CD4-positive, CD25-positive, alpha-beta regulatory T cell (primary cell): Measurements from ENCODE around the gene STIM1. TPM values are rescaled to one million over a fixed set of nuclear protein-coding genes. Genes with fewer than 3 reads are reported as not detected.

Source experiments
- ATAC-seq, 2 donors: fragments of 150-1000 bp; cut with Tn5 transposase; one replicate each; pipeline ENCODE4 v1.10.0; 2021; ENCODE audit warnings: low read depth in 2 of 2, moderate number of reproducible peaks in 2 of 2, moderate library complexity in 1 of 2
- DNase-seq, 3 donors: peaks; one replicate each; pipeline versions ENCODE4 v3.0.0 to v3.0.0-alpha.2; 2012 to 2022; ENCODE audit warnings: mixed read lengths in 1 of 3
- H3K27ac ChIP-seq: one replicate; pipeline ENCODE4 v1.7.0; 2013; ENCODE audit warnings: mild to moderate bottlenecking, low read length; ENCODE audit not compliant: insufficient read depth, poor library complexity, severe bottlenecking
- H3K27me3 ChIP-seq: one replicate; pipeline ENCODE4 v1.7.0; 2013; ENCODE audit warnings: low read length; ENCODE audit not compliant: control insufficient read depth, insufficient read depth
- H3K36me3 ChIP-seq: one replicate; pipeline ENCODE4 v1.7.0; 2013; ENCODE audit warnings: mild to moderate bottlenecking, low read length, moderate library complexity; ENCODE audit not compliant: control insufficient read depth, insufficient read depth
- H3K4me1 ChIP-seq: 2 replicates; pipeline ENCODE4 v1.7.0; 2013; ENCODE audit warnings: mild to moderate bottlenecking, low read length; ENCODE audit not compliant: insufficient read depth, control insufficient read depth, poor library complexity, severe bottlenecking
- H3K4me3 ChIP-seq: one replicate; pipeline ENCODE4 v1.7.0; 2013; ENCODE audit warnings: low read depth, mild to moderate bottlenecking, low read length, moderate library complexity
- H3K9me3 ChIP-seq, 2 experiments: 1 replicate in 1 of 2; 2 replicates in 1 of 2; pipeline ENCODE4 v1.7.0; 2013; ENCODE audit warnings: low read length in 2 of 2, mild to moderate bottlenecking in 1 of 2, moderate library complexity in 1 of 2; ENCODE audit not compliant: control insufficient read depth in 2 of 2
- H3K27ac Mint-ChIP-seq, 3 donors: one replicate each; pipeline ENCODE4 v1.8.0; 2020 to 2022; ENCODE audit warnings: mild to moderate bottlenecking in 3 of 3, mixed read lengths in 3 of 3, moderate library complexity in 2 of 3
- H3K27me3 Mint-ChIP-seq: one replicate; pipeline ENCODE4 v1.8.0; 2022; ENCODE audit warnings: mild to moderate bottlenecking, mixed read lengths
- H3K36me3 Mint-ChIP-seq: one replicate; pipeline ENCODE4 v1.8.0; 2020; ENCODE audit warnings: mixed read lengths
- H3K4me1 Mint-ChIP-seq, 4 donors: one replicate each; pipeline ENCODE4 v1.8.0; 2020 to 2022; ENCODE audit warnings: mixed read lengths in 4 of 4, mild to moderate bottlenecking in 1 of 4
- H3K4me3 Mint-ChIP-seq, 4 donors: one replicate each; pipeline ENCODE4 v1.8.0; 2020 to 2022; ENCODE audit warnings: mild to moderate bottlenecking in 4 of 4, mixed read lengths in 4 of 4, moderate library complexity in 3 of 4
- H3K9me3 Mint-ChIP-seq, 7 donors: one replicate each; pipeline ENCODE4 v1.8.0; 2020 to 2022; ENCODE audit warnings: mixed read lengths in 7 of 7, mild to moderate bottlenecking in 3 of 7, moderate library complexity in 2 of 7
- polyA plus RNA-seq, 4 donors: library from polyadenylated mRNA; unstranded; fragments of 300-500 nt; fragmentation: Illumina TruSeq; gene quantifications; one replicate each; pipeline ENCODE4 v1.2.3, GENCODE V29; 2021
- total RNA-seq: library from RNA; stranded (reverse); gene quantifications from one replicate; pipeline ENCODE4 v1.2.3, GENCODE V29; 2022

Gene STIM1
- total and polyA plus RNA-seq, 5 donors from 2014 or later: 25.7 to 134 (median 29.8) TPM

DNA sequence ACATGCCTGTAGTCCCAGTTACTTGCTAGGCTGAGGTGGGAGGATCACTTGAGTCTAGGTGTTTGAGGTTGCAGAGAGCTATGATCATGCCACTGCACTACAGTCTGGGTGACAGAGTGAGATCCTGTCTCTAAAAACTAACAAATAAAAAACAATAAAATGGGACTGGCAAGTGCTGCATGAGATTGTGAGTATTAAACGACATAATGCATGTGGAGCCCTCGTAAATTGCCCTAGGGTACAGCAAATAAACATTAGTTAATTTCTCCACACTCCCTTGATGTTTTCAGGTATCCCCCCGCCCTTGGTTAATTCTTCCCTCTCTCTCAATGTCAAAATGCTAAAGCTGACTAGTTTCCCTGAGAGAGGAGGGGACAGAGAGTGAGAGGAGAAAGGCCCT is 9.8 kb upstream of the STIM1 start:
- peak overlapping the region in 1 of 4 donors; percentile 7 for H3K4me3 Mint-ChIP-seq
- Histone ChIP-seq H3K4me3 (no peak overlapping the region), H3K4me1 (peaks cover 14% of the 10 kb centered on the region), H3K27me3 (no peaks in the 10 kb centered on the region), H3K36me3 (no peaks in the 10 kb centered on the region), H3K9me3 (no peaks in the 10 kb centered on the region), H3K27ac (no peak overlapping the region)
- no peaks in the 10 kb centered on the region for H3K36me3 Mint-ChIP-seq
- peak overlapping the region in 1 of 3 donors; percentile 76 for H3K27ac Mint-ChIP-seq
- peaks cover 6 to 34% (median 14%) of the 10 kb centered on the region in 4 donors for H3K4me1 Mint-ChIP-seq
- peaks cover 8% of the 10 kb centered on the region for H3K27me3 Mint-ChIP-seq
- DNase-seq (no peak), ATAC-seq (no peak)
- no peaks in the 10 kb centered on the region for H3K9me3 Mint-ChIP-seq

DNA sequence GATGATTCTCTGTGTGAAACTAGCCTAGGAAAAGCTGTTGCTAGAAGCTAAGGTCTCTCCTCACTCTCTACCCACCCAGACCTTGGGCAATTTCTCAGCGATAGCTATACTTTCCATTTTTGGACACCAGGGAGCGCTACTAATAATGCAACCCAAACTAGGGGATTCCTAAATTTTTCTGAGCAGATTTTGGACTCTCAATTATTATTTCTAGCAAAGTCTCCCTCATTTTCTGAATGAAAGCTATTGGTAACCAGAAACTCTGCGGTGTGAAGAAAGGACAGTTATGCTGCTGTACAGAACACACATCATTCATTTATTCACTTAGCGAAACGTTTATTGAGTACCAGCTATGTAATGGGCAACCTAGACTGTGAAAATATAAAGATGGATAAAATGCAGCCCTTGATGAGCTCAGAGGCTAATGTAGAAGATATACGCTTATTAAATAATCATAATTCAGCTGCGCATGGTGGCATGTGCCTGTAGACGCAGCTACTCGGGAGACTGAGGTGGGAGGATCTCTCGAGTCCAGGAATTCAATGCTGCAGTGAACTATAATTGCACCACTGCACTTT is 6.1 kb upstream of the STIM1 start:
- Histone ChIP-seq H3K27me3 (no peaks in the 10 kb centered on the region), H3K4me3 (no peak overlapping the region), H3K27ac (no peak overlapping the region), H3K9me3 (no peaks in the 10 kb centered on the region), H3K36me3 (no peaks in the 10 kb centered on the region), H3K4me1 (peaks cover 27% of the 10 kb centered on the region)
- Mint-ChIP-seq H3K27me3 (no peaks in the 10 kb centered on the region), H3K4me3 (peak overlapping the region in 2 of 4 donors; percentile 53 to 70), H3K9me3 (no peaks in the 10 kb centered on the region), H3K36me3 (no peaks in the 10 kb centered on the region), H3K4me1 (peaks cover 14 to 45% (median 27%) of the 10 kb centered on the region in 4 donors), H3K27ac (no peak overlapping the region)
- DNase-seq: peak; percentile 30 to 70 (median 67)
- peak; percentile 62 to 72 for ATAC-seq

DNA sequence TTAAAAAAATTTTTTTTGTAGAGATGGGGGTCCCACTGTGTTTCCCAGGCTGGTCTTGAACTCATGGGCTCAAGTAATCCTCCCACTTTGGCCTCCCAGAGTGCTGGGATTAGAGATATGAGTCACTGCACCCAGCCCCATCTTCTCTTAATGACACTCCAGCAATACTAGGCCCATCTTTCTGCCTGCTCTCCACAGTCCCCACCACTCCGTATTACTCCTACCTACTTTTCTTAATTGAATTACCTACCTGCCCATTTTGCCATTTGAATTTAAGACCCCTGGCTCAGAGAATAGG is 2.0 kb upstream of the STIM1 start:
- H3K4me1 Mint-ChIP-seq: peaks cover 34 to 63% (median 47%) of the 10 kb centered on the region in 4 donors
- ATAC-seq: no peak

DNA sequence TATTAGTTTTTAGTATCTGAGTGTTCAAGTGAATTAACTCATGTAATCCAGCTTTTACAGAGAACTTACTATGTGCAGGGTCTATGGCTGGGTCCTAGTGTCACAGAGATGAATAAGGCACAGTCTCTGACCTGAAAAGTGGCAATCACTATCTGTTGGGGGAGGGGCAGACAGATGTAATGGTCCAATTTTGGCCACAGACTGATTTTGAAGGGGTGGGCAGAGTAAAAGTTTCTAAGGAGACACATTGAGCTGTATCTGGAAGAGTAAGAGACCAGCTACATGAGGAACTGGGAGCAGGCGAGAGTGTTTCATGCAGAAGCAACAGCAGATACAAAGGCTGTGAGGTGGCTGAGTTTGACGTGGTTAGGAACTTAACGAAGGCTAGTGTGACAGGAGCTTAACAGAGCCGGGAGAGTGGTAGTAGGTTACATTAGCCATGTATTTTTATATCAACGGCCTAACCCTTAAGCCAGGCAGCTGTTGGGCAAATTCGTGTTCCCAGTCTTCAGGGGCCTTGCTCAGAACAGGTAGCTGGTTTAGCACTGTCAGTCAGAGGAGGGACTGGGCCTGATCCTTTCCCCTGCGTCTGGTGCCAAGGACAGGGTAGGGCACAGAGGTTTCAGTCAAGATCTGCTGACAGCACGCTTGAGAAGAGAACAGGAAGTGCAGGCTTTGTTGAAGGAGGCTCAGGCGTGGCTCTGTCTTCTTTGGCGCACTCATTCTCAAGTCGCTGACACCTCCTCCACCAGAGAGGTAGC is 1.4 kb upstream of the STIM1 start:
- no peaks in the 10 kb centered on the region for H3K27me3 ChIP-seq
- H3K27me3 Mint-ChIP-seq: no peaks in the 10 kb centered on the region
- H3K27ac ChIP-seq: peak overlapping the region; percentile 98
- H3K36me3 ChIP-seq: no peaks in the 10 kb centered on the region
- ATAC-seq (peak; percentile 63 to 69), DNase-seq (peak; percentile 58 to 95 (median 83))
- H3K4me3 Mint-ChIP-seq: peak overlapping the region; percentile 91 to 94 (median 92)
- peak overlapping the region; percentile 99 to 100 (median 100) for H3K27ac Mint-ChIP-seq
- H3K36me3 Mint-ChIP-seq: no peaks in the 10 kb centered on the region
- H3K9me3 Mint-ChIP-seq: peaks cover 0 to 1% (median 0%) of the 10 kb centered on the region in 7 donors
- H3K9me3 ChIP-seq: no peaks in the 10 kb centered on the region
- H3K4me3 ChIP-seq: peak overlapping the region; percentile 73
- H3K4me1 Mint-ChIP-seq: peaks cover 38 to 63% (median 51%) of the 10 kb centered on the region in 4 donors
- peaks cover 60% of the 10 kb centered on the region for H3K4me1 ChIP-seq

More for the DNA sequence above, 2.0 kb upstream of the STIM1 start:
- H3K4me3 ChIP-seq: peak overlapping the region; percentile 73
- Mint-ChIP-seq H3K36me3 (no peaks in the 10 kb centered on the region), H3K27ac (peak overlapping the region; percentile 99 to 100 (median 100)), H3K4me3 (peak overlapping the region in 3 of 4 donors; percentile 92 to 94 (median 92)), H3K27me3 (no peaks in the 10 kb centered on the region), H3K9me3 (peaks cover 0 to 1% (median 0%) of the 10 kb centered on the region in 7 donors)
- no peaks in the 10 kb centered on the region for H3K36me3 ChIP-seq
- no peaks in the 10 kb centered on the region for H3K9me3 ChIP-seq
- H3K27ac ChIP-seq: peak overlapping the region; percentile 98
- no peaks in the 10 kb centered on the region for H3K27me3 ChIP-seq
- DNase-seq: no peak
- H3K4me1 ChIP-seq: peaks cover 55% of the 10 kb centered on the region

DNA sequence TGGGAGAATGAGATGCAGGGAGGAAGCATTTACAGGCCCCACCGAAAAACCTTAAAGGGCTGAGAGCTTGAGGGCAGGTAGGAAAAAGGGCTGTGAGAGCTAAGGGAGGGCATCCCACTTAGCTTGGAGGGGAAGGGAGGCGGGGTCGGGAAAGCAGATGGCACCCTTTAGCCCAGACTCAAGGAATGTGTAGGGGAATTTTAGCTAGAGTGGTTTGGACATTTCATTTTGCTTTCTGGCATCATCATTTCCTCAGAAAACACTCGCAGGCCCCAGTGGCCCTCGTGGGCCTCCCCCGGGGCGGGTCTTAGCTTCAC is 846 bp upstream of the STIM1 start:
- H3K36me3 Mint-ChIP-seq: no peaks in the 10 kb centered on the region
- DNase-seq (no peak), ATAC-seq (no peak)
- Histone ChIP-seq H3K36me3 (no peaks in the 10 kb centered on the region), H3K4me3 (peak overlapping the region; percentile 73), H3K4me1 (peaks cover 60% of the 10 kb centered on the region), H3K27me3 (no peaks in the 10 kb centered on the region), H3K27ac (peak overlapping the region; percentile 98), H3K9me3 (no peaks in the 10 kb centered on the region)
- H3K27me3 Mint-ChIP-seq: no peaks in the 10 kb centered on the region
- peaks cover 0 to 1% (median 0%) of the 10 kb centered on the region in 7 donors for H3K9me3 Mint-ChIP-seq
- peak overlapping the region; percentile 91 to 94 (median 92) for H3K4me3 Mint-ChIP-seq
- peak overlapping the region; percentile 99 to 100 (median 100) for H3K27ac Mint-ChIP-seq
- H3K4me1 Mint-ChIP-seq: peaks cover 39 to 64% (median 50%) of the 10 kb centered on the region in 4 donors

DNA sequence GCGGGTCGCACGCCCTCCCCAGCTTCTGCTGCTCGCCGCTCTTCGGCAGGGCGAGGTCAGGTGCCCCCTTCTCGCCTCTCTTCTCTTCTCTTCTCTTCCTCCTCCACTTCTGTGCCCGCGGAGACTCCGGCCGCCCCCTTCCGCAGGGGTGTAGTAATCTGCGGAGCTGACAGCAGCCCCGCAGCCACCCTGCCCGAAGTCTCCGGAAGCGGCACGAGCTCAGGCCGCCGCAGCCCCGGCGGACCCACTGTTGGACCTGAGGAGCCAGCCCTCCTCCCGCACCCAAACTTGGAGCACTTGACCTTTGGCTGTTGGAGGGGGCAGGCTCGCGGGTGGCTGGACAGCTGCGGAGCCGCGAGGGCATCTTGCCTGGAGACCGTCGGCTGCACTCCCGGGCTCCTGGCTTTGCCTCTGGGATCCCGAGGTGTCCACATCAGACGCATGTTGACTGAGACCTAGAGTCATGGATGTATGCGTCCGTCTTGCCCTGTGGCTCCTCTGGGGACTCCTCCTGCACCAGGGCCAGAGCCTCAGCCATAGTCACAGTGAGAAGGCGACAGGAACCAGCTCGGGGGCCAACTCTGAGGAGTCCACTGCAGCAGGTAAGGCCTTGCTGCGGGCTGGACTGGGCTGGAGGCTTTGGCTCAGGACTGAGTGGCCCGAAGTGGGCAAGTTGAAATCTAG is 486 bp downstream of the STIM1 start:
- H3K27ac Mint-ChIP-seq: peak overlapping the region; percentile 91 to 95 (median 95)
- DNase-seq: peak; percentile 48 to 76 (median 49)
- no peaks in the 10 kb centered on the region for H3K27me3 ChIP-seq
- H3K4me3 ChIP-seq: peak overlapping the region; percentile 97
- H3K4me3 Mint-ChIP-seq: peak overlapping the region; percentile 82 to 98 (median 89)
- peaks cover 73% of the 10 kb centered on the region for H3K4me1 ChIP-seq
- H3K36me3 Mint-ChIP-seq: peaks cover 3% of the 10 kb centered on the region
- H3K27me3 Mint-ChIP-seq: no peaks in the 10 kb centered on the region
- H3K9me3 Mint-ChIP-seq: peaks cover 0 to 1% (median 0%) of the 10 kb centered on the region in 7 donors
- H3K9me3 ChIP-seq: no peaks in the 10 kb centered on the region
- ATAC-seq: peak in 1 of 2 donors; percentile 1
- no peaks in the 10 kb centered on the region for H3K36me3 ChIP-seq
- H3K4me1 Mint-ChIP-seq: peaks cover 43 to 77% (median 61%) of the 10 kb centered on the region in 4 donors
- peak overlapping the region; percentile 98 for H3K27ac ChIP-seq

DNA sequence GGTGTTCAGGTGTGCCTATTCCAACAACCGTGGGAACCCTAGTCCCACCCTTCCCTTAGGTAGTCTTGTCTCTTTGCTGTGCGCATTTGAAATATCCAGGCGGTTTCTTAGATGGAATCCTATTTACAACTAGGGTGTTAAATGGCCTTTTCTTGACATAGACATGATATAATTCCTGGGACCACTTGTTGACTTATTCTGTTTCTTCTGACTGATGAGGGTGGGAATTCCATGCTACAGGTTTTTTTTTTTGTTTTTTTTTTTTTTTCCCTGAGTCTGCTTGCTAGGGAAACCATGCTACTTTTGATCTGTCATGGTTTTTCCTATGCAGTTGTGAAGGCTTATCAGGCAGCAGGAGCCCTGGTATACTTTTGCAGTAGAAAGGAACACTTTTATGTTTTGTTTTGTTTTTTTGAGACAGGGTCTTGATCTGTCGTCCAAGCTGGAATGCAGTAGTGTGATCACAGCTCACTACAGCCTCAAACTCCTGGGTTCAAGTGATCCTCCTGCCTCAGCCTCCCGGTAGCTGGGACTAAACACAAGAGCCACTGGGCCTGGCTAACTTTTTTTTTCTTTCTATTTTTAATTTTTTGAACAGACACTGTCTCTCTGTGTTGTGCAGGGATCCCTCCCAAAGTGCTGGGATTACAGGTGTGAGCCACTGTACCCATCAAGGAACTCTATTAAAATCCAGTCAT is 1.5 kb downstream of the STIM1 start:
- no peaks in the 10 kb centered on the region for H3K36me3 ChIP-seq
- no peak for DNase-seq
- H3K27ac Mint-ChIP-seq: peak overlapping the region; percentile 91 to 96 (median 95)
- H3K27ac ChIP-seq: peak overlapping the region; percentile 37
- peaks cover 84% of the 10 kb centered on the region for H3K4me1 ChIP-seq
- H3K4me3 ChIP-seq: peak overlapping the region; percentile 97
- ATAC-seq: no peak
- H3K36me3 Mint-ChIP-seq: peaks cover 4% of the 10 kb centered on the region
- H3K9me3 Mint-ChIP-seq: peaks cover 0 to 1% (median 0%) of the 10 kb centered on the region in 7 donors
- peaks cover 43 to 86% (median 68%) of the 10 kb centered on the region in 4 donors for H3K4me1 Mint-ChIP-seq
- H3K27me3 Mint-ChIP-seq: no peaks in the 10 kb centered on the region
- no peaks in the 10 kb centered on the region for H3K9me3 ChIP-seq
- no peaks in the 10 kb centered on the region for H3K27me3 ChIP-seq
- peak overlapping the region; percentile 82 to 98 (median 89) for H3K4me3 Mint-ChIP-seq
